IMR-90 (cell line): Measurements from ENCODE around the gene NDUFS3.

Experiments used
- CEBPB ChIP-seq: IDR thresholded peaks from 2 replicates; pipeline ENCODE4 v1.6.1; 2012; ENCODE audit warnings: low read depth, low read length, improper control_type of control experiment
- CHD1 ChIP-seq: IDR thresholded peaks from 2 replicates; pipeline ENCODE4 v1.6.1; 2012; ENCODE audit warnings: low read depth, low read length, improper control_type of control experiment
- MAFK ChIP-seq: IDR thresholded peaks from 2 replicates; pipeline ENCODE4 v1.6.1; 2012; ENCODE audit warnings: low read depth, low read length, improper control_type of control experiment
- MXI1 ChIP-seq: IDR thresholded peaks from 2 replicates; pipeline ENCODE4 v1.6.1; 2012; ENCODE audit warnings: low read depth, mild to moderate bottlenecking, low read length, moderate library complexity, borderline replicate concordance
- POLR2A ChIP-seq: IDR thresholded peaks from 2 replicates; pipeline ENCODE4 v1.6.1; 2012; ENCODE audit warnings: mild to moderate bottlenecking, low read depth, low read length
- RCOR1 ChIP-seq: IDR thresholded peaks from 2 replicates; pipeline ENCODE4 v1.6.1; 2012; ENCODE audit warnings: mild to moderate bottlenecking, low read length, improper control_type of control experiment; ENCODE audit not compliant: insufficient replicate concordance
- SMC3 ChIP-seq: fragments of 150-350 bp; IDR thresholded peaks from 2 replicates; pipeline ENCODE4 v1.6.1; 2016; ENCODE audit warnings: low read depth, mild to moderate bottlenecking, antibody characterized with exemption, low read length, moderate library complexity
- TF ChIP-seq, protein P1 (sequence below): conservative IDR thresholded peaks from 2 replicates; pipeline ENCODE4 v1.5.1; 2012; ENCODE audit warnings: mild to moderate bottlenecking, low read depth, low read length, improper control_type of control experiment
- TF ChIP-seq, protein P2 (sequence below): fragments of 150-350 bp; IDR thresholded peaks from 2 replicates; pipeline ENCODE4 v1.6.1; 2017; ENCODE audit warnings: mild to moderate bottlenecking, antibody characterized with exemption, low read length, low read depth

DNA sequence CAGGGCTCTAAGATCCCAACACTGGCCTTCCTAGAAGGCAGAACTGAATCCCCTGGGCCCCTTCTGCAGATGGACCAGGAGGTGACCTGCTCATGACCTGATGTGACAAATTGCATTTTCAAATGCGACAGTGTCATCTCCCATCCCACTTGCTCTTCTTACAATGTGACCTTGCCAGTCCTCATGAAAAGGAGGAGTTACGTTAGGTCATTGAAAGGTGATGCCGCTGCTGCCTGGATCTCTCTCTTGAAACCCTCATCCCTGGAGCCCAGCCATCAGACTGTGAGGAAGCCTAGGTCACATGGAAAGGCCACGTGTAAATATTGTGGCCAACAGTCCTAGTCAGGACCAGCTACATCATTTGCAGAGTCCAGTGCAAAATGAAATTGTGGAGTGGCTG, 21.0 kb downstream of the NDUFS3 start:
- TF ChIP-seq MAFK (no peak), CEBPB (no peak), SMC3 (no peak), POLR2A (no peak), RCOR1 (no peak), CHD1 (no peak), MXI1 (no peak)
- TF ChIP-seq, protein P1, sequence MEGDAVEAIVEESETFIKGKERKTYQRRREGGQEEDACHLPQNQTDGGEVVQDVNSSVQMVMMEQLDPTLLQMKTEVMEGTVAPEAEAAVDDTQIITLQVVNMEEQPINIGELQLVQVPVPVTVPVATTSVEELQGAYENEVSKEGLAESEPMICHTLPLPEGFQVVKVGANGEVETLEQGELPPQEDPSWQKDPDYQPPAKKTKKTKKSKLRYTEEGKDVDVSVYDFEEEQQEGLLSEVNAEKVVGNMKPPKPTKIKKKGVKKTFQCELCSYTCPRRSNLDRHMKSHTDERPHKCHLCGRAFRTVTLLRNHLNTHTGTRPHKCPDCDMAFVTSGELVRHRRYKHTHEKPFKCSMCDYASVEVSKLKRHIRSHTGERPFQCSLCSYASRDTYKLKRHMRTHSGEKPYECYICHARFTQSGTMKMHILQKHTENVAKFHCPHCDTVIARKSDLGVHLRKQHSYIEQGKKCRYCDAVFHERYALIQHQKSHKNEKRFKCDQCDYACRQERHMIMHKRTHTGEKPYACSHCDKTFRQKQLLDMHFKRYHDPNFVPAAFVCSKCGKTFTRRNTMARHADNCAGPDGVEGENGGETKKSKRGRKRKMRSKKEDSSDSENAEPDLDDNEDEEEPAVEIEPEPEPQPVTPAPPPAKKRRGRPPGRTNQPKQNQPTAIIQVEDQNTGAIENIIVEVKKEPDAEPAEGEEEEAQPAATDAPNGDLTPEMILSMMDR = no peak
- TF ChIP-seq, protein P2, sequence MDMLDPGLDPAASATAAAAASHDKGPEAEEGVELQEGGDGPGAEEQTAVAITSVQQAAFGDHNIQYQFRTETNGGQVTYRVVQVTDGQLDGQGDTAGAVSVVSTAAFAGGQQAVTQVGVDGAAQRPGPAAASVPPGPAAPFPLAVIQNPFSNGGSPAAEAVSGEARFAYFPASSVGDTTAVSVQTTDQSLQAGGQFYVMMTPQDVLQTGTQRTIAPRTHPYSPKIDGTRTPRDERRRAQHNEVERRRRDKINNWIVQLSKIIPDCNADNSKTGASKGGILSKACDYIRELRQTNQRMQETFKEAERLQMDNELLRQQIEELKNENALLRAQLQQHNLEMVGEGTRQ = no peak
